Heart left ventricle (tissue), 13 donors: Measurements from ENCODE around the gene ERH.

Experiments
- CTCF ChIP-seq, 12 donors: fragments of 200-600 bp; sonication (generic) in 4 of 12; IDR thresholded peaks; one replicate each; pipeline versions ENCODE4 v1.5.0 to v1.8.0; 2018 to 2022; ENCODE audit warnings: antibody characterized with exemption in 12 of 12, mild to moderate bottlenecking in 5 of 12
- POLR2A ChIP-seq, 2 donors: fragments of 450-650 bp; IDR thresholded peaks; one replicate each; pipeline ENCODE4 v1.6.1; 2017; ENCODE audit warnings: antibody characterized with exemption in 2 of 2, mild to moderate bottlenecking in 2 of 2, moderate library complexity in 2 of 2
- donor health status: ischemic (EF 13 %, LVEDD 7.1; RV severe dilation, severe dysfunction).
- donor health status: DM: no; HTN: yes; CAD: no.
- donor health status: DM: no; HTN: no; CAD: no.
- donor health status: ischemic (EF 25% LVEDD 6.9; RV normal size, moderate dysfunction).
- donor health status: ischemic (EF 25% LVEDD 5.7; RV mildly dilated, moderate dysfunction).
- donor health status: ischemic (EF 35%, LVEDD 5.7; RV mildly dilated, moderate dysfunction).
- donor health status: nonischemic (EF 11% LVEDD 7.7; RV severe dilation, severe dysfunction).
- donor health status: DM: yes; HTN: yes; CAD: no.
- donor health status: PGD.
- donor health status: ischemic (EF 29% LVEDD 5.4; RV normal size, mild dysfunction).
- donor health status: nonischemic (EF 23%, LVEDD 6.1; RV moderate dilation, normal function).

DNA sequence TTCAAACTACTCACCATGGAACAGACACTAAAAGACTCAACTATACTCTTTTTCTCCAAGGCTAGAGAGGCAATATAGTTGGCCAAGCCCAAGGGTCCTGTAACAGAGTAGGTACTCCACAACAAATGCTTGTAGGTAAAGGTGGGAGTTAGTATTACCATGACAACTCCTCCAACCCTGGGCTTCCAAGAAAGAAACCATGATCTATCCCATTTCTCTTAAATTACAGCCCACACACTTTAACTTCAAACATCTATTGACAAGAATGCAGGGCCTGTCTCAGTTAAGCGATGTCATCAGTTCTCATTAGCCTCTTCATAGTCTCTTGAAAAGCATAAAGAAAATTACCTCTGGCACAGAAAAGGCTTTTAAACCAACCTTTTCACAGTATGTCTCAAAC lies 25.0 kb downstream of the ERH start:
- no peak for TF ChIP-seq CTCF (IDR thresholded peaks at IDR 0.05)
- TF ChIP-seq POLR2A (IDR thresholded peaks at IDR 0.05) = no peak
